Measurements from ENCODE around the gene TNS2.

The TNS2 gene

DNA sequence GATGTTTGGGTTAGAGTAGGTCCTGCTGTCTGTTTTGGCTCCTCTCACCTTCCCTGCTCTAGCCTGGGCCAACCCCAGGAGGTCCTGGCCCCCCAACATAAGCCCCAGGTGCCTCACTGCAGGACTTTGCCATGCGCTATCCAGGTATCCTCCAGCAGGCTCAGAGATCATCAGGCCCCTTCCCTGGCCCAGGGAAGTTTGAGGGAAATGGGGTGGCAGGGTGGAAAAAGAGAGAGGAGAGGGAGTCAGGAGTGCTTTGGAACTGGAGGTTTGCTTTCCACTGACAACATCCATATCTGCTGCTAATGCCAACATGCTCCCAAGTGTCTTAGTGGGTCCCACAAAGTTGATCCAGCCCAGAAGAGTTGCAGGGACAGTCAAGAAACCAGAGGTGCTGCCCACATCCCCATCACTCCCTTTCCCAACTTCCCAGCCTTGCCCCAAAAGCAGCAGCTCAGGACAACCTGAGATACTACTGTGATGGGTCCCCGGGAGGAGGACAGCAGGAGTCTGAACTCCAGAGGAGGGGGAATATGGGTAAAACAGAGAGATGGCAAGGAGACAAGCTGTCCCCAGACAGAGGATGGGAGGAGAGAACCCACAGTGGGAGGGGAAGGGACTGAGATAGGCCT, 677 bp downstream of the TNS2 start:
- no peaks in the 10 kb centered on the region for H3K9me3 ChIP-seq (ENCODE audit: low read length)
- no peaks in the 10 kb centered on the region for H4K20me1 ChIP-seq (ENCODE audit: insufficient read depth, low read length)
- no peaks in the 10 kb centered on the region for H3F3A ChIP-seq (ENCODE audit: insufficient read depth, low read length)
- no peaks in the 10 kb centered on the region for H3K79me2 ChIP-seq (ENCODE audit: insufficient read depth, low read length)
- no peaks in the 10 kb centered on the region for H3K9me2 ChIP-seq (ENCODE audit: low read depth, low read length)
- H3K36me3 ChIP-seq (ENCODE audit: insufficient read depth, low read length), result no peaks in the 10 kb centered on the region
- H3K27ac ChIP-seq (ENCODE audit: low read depth, low read length, poor library complexity, severe bottlenecking), result no peak overlapping the region
- H3K27me3 ChIP-seq (ENCODE audit: insufficient read depth, low read length), result no peaks in the 10 kb centered on the region; the same call in 1 of the 2 replicates
- peaks cover 13% of the 10 kb centered on the region for H3K4me1 ChIP-seq (ENCODE audit: insufficient read depth, low read length, severe bottlenecking)
- no peak overlapping the region for H3K9ac ChIP-seq (ENCODE audit: low read length)
- no peak overlapping the region for H2AFZ ChIP-seq (ENCODE audit: low read length)
- TF ChIP-seq CTCF (IDR thresholded peaks at IDR 0.05; ENCODE audit: low read length), result no peak
- TF ChIP-seq EZH2 (IDR thresholded peaks at IDR 0.05; ENCODE audit: borderline replicate concordance, low read length), result no peak
- H3K4me2 ChIP-seq (ENCODE audit: low read length), result no peak overlapping the region
- H3K4me3 ChIP-seq (ENCODE audit: low read depth, low read length, poor library complexity, severe bottlenecking), result no peak overlapping the region

- H4K20me1 ChIP-seq (ENCODE audit: insufficient read depth, low read length), result no peaks in the 10 kb centered on the region
- no peak overlapping the region for H3K4me2 ChIP-seq (ENCODE audit: low read length)
- H3K36me3 ChIP-seq (ENCODE audit: insufficient read depth, low read length), result no peaks in the 10 kb centered on the region
- H3K4me1 ChIP-seq (ENCODE audit: insufficient read depth, low read length, severe bottlenecking), result peaks cover 12% of the 10 kb centered on the region
- no peaks in the 10 kb centered on the region for H3K9me2 ChIP-seq (ENCODE audit: low read depth, low read length)
- no peaks in the 10 kb centered on the region for H3K79me2 ChIP-seq (ENCODE audit: insufficient read depth, low read length)
- H3K9me3 ChIP-seq (ENCODE audit: low read length), result no peaks in the 10 kb centered on the region
- H3K27me3 ChIP-seq (ENCODE audit: insufficient read depth, low read length), result no peaks in the 10 kb centered on the region; the same call in 1 of the 2 replicates
- no peak overlapping the region for H3K9ac ChIP-seq (ENCODE audit: low read length)
- no peaks in the 10 kb centered on the region for H3F3A ChIP-seq (ENCODE audit: insufficient read depth, low read length)
- no peak for TF ChIP-seq CTCF (IDR thresholded peaks at IDR 0.05; ENCODE audit: low read length)
- H2AFZ ChIP-seq (ENCODE audit: low read length), result no peak overlapping the region
- no peak overlapping the region for H3K4me3 ChIP-seq (ENCODE audit: low read depth, low read length, poor library complexity, severe bottlenecking)
- H3K27ac ChIP-seq (ENCODE audit: low read depth, low read length, poor library complexity, severe bottlenecking), result no peak overlapping the region
Observed at GRCh38 chr12:53051058-53051880, 1.4 kb downstream of the TNS2 start.

- Histone ChIP-seq H3K27ac (ENCODE audit: low read depth, low read length, poor library complexity, severe bottlenecking) (no peak overlapping the region), H3K27me3 (ENCODE audit: insufficient read depth, low read length) (no peaks in the 10 kb centered on the region; the same call in 1 of the 2 replicates), H3K9me3 (ENCODE audit: low read length) (no peaks in the 10 kb centered on the region), H3K9ac (ENCODE audit: low read length) (no peak overlapping the region), H3K4me1 (ENCODE audit: insufficient read depth, low read length, severe bottlenecking) (peaks cover 6% of the 10 kb centered on the region), H3K79me2 (ENCODE audit: insufficient read depth, low read length) (no peaks in the 10 kb centered on the region), H4K20me1 (ENCODE audit: insufficient read depth, low read length) (no peaks in the 10 kb centered on the region), H3K36me3 (ENCODE audit: insufficient read depth, low read length) (no peaks in the 10 kb centered on the region), H2AFZ (ENCODE audit: low read length) (no peak overlapping the region), H3K4me3 (ENCODE audit: low read depth, low read length, poor library complexity, severe bottlenecking) (no peak overlapping the region), H3K9me2 (ENCODE audit: low read depth, low read length) (no peaks in the 10 kb centered on the region), H3F3A (ENCODE audit: insufficient read depth, low read length) (no peaks in the 10 kb centered on the region), H3K4me2 (ENCODE audit: low read length) (no peak overlapping the region)
- TF ChIP-seq CTCF (IDR thresholded peaks at IDR 0.05; ENCODE audit: low read length) (no peak), EZH2 (IDR thresholded peaks at IDR 0.05; ENCODE audit: borderline replicate concordance, low read length) (no peak)
Observed at GRCh38 chr12:53051881-53052412, 2.1 kb downstream of the TNS2 start.
